Left kidney (tissue), 2 donors: ENCODE data around the gene FAM171A1. TPM values are rescaled to one million over a fixed set of nuclear protein-coding genes. Genes with fewer than 3 reads are reported as not detected.
"Not testable (repeated sequence)": the region's sequence is repeated elsewhere in the genome, so short reads cannot be mapped to it uniquely, and the experiment has no call there.

ENCODE experiments used
- DNase-seq: peaks from one replicate; pipeline ENCODE4 v3.0.0-alpha.2; 2013
- polyA plus RNA-seq: library from polyadenylated mRNA; unstranded; fragments of 120-200 nt; gene quantifications from one replicate; pipeline ENCODE4 v1.2.1, GENCODE V29; 2013; ENCODE audit not compliant: insufficient read length

FAM171A1 gene
- polyA plus RNA-seq, 1 donor: 93.2 TPM

- DNase-seq: no peak
Observed at GRCh38 chr10:15295537-15296325, 75.4 kb downstream of the FAM171A1 start.

GRCh38 chr10:15293862-15294842 is 76.9 kb downstream of the FAM171A1 start:
- no peak for DNase-seq

DNA sequence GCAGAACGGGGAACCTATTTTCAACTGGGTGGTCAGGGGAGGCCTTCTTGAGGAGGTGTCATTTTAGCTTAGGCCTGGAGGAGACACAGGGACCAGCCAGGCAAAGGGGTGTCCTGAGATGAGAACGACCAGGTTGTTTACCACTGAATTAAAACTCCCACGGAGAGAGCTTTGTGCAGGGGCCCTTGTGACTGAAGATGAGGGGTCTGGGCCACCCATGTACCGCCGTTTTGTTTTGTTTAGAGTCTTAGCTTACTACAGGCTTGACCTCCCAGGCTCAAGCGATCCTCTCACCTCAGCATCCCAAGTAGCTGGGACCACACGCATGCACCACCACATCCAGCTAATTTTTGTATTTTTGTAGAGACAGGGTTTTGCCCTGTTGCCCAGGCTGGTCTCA is 80.4 kb downstream of the FAM171A1 start:
- no peak for DNase-seq

DNA sequence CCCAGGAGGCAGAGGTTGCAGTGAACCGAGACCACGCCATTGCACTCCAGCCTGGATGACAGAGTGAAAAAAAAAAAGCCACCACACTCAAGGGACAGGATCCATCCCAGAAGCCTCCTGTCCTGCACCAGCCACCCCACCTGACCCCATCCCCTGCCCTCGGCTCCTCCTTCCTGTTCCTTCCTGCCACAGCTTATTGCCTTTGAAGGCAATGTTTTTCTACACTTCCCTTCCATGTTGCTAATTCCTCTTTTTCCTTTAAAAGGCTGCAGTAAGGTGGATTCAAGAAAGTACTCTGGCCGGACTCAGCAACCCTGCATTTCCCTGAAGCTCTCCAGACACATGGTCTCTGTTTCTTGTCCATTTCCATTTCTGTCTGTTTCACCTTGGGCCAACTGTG is 80.9 kb downstream of the FAM171A1 start:
- DNase-seq: no peak

DNA sequence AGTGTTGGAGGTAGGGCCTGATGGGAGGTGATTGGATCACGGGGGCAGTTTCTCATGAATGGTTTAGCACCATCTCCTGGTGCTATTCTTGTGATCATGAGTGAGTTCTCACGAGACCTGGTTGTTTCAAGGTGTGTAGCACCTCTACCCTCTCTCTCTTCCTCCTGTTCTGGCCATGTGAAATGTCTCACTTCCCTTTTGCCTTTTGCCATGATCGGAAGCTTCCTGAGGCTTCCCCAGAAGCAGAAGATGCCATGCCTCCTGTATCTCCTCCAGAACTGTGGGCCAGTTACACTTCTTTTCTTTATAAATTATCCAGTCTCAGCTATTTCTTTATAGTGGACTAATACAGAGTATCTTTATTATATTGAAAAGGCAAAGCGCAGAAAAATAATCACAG is 90.1 kb downstream of the FAM171A1 start:
- DNase-seq: no peak

GRCh38 chr10:15280462-15280861 is 90.6 kb downstream of the FAM171A1 start:
- no peak for DNase-seq

GRCh38 chr10:15279236-15279635 is 91.9 kb downstream of the FAM171A1 start:
- DNase-seq: no peak

DNA sequence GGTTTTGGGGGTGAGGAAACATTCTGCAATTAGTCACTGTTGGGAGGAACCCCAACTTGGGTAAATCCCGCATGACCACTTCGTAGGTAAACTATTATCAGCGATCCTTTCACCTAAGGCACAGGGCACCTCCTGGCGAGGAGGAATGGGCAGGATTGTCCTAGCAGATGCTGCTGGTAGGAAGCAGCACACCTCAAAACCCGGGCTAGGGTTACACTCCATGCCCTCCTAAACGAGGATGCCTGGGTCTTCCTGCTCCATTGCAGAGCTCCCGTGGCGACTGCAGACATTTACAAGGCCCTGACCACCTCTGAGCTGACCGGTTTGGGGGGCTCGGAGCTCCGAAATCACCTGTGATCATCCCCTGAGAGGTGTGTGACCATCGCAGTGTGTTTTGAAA is 92.3 kb downstream of the FAM171A1 start:
- DNase-seq: no peak

GRCh38 chr10:15276039-15276438 is 95.0 kb downstream of the FAM171A1 start:
- not testable (repeated sequence) for DNase-seq

GRCh38 chr10:15269838-15270237 is 101.3 kb downstream of the FAM171A1 start:
- DNase-seq: not testable (repeated sequence)

- no peak for DNase-seq
Observed at GRCh38 chr10:15267496-15267895, 103.6 kb downstream of the FAM171A1 start.

DNA sequence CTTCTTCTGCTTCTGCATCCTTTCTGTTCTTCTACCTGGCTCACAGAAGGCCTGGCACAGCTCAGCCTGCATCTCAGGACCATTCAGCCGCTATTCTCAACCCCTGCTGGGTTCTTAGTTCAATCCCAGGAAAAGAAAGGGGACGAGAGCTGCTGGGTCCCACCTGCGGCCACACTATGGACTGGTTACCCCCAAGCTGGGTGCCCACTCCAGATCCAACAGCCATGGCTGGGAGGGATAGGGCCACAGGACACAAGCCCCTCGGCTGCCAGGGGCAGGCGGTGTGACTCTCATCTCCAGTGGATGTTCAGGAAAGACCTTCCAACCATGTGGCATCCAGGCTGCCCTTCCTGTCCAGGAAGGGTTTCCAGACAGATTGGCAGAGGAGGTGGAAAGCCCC is 105.0 kb downstream of the FAM171A1 start:
- DNase-seq: no peak

DNA sequence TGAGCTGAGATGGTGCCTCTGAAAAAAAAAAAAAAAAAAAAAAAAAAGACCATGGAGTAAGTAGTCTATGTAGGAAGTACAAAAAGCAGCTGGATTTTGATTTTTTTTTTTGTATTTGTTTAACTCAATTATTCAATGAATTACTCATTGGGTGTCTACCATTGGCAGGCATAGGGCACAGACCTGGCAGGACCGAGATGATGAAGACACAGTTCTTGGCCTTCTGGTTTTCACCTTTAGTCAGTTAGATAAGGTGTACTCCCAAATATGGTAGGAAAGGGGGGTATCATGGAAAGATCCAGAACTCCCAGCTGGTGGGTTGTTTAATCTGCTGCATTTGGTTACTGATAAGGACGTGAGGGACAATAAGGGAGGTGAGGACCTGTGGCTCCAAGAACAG is 105.5 kb downstream of the FAM171A1 start:
- DNase-seq: no peak

- no peak for DNase-seq
Observed at GRCh38 chr10:15265056-15265455, 106.0 kb downstream of the FAM171A1 start.

DNA sequence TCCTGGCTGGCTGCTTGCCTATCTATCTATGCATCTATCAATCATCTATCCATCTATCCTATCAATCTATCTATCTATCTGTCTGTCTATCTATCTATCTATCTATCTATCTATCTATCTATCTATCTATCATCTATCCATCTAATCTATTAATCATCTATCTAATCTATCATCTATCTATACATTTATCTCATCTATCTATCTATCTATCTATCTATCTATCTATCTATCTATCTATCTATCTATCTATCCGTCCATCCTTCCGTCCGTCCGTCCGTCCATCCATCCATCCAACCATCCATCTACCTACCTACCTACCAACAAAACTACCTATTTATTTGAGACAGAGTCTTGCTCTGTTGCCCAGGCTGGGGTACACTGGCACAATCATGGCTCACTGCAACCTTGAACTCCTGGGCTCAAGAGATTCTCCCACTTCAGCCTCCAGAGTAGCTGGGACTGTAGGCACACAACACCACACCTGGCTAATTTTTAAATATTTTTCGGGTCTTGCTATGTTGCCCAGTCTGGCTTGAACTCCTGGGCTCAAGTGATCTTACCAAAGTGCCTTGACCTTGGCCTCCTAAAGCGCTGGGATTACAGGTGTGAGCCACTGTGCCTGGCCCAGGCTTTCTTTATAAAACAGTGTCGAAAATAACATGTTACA is 107.3 kb downstream of the FAM171A1 start:
- DNase-seq: no peak

DNA sequence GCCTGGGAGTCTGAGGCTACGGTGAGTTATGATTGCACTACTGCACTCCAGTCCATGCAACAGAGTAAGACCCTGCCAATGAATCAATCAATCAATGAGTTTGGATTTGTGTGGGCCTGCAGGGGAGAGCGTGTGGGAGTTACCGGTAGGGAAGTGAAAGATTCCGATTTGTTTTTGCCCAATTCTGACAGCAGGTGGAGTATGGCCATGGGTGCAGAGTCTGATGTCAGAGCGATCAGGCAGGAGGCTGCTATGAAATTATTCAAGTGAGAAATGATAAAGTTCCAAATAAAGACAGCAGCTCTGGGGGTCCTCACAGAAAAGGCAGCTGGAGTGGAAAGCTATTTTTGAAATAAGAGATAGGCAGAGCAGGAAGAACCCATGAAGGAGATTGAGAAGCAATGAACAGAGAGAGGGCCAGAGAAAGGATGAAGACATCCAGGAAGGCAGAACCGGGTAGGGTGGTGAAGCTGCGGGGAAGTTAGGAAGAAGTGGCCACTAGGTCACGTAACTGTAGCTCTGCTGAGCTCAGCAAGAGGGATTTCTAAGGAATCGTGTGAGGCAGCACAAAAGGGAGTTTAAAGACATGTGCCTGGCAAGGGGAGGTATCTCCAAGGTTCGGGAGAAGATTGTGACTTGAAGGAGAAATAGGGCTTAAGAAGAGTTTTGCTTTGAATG is 108.9 kb downstream of the FAM171A1 start:
- peak; percentile 32 for DNase-seq

- DNase-seq: no peak
Observed at GRCh38 chr10:15259136-15259535, 112.0 kb downstream of the FAM171A1 start.

DNA sequence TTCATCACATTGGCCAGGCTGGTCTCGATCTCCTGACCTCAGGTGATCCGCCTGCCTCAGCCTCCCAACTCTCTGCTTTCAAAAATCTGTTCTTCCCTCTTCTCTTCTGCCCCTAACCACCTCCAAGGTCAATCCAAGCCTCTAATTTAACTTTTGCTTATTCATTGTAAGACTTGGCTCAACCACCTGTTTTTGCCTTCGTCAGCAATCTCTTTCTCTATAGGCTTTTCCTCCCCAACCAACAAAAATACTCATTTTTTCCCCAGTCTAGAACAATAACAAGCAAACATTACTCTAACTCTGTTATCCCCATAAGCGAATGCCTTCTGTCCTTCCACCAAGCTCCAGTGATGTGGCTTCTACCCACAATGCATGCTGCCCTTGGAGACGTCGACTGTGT is 112.8 kb downstream of the FAM171A1 start:
- DNase-seq: no peak

DNA sequence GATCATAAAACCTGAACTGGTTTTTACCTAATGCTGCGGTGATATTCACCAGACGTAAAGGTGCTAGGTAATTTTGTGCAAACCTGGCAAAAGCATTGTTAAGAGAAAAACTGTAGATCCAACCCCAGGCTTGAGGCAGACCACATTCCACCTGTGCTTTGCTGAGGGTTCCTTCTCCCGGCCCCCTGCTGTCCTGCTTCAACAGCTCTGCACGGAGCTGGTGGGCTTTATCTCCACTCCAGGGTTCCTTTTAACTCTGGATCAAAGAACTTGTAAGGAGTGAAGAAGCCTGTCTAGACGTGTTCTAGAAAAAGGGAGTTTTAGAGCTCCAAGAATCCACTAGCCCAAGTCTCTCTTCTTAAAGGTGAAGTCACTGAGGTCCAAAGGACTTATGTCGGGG is 115.1 kb downstream of the FAM171A1 start:
- DNase-seq: no peak

- DNase-seq: peak; percentile 32
Observed at GRCh38 chr10:15254808-15255648, 116.1 kb downstream of the FAM171A1 start.
